SK-N-SH treated with all-trans-retinoic acid at 6 μM for 48 hours (cell line): ENCODE measurements around the gene PPIH.

Experiments used
- ATAC-seq: fragments of 200-7000 bp; cut with Tn5 transposase; 3 replicates; pipeline ENCODE4 v1.9.1; 2020; ENCODE audit warnings: mild to moderate bottlenecking, moderate library complexity
- CSDC2 ChIP-seq: fragments of 250-450 bp; sonication (Bioruptor Pico); IDR thresholded peaks from 2 replicates; pipeline ENCODE4 v1.5.0; 2020; ENCODE audit warnings: mild to moderate bottlenecking, moderate library complexity
- ESRRG ChIP-seq: fragments of 250-450 bp; sonication (Bioruptor Pico); IDR thresholded peaks from 2 replicates; pipeline ENCODE4 v1.6.1; 2021; ENCODE audit warnings: mild to moderate bottlenecking
- GLIS3 ChIP-seq: fragments of 250-450 bp; sonication (Bioruptor Pico); IDR thresholded peaks from 2 replicates; pipeline ENCODE4 v1.5.0; 2020; ENCODE audit warnings: mild to moderate bottlenecking, moderate library complexity
- OSR1 ChIP-seq: fragments of 250-450 bp; sonication (Bioruptor Pico); IDR thresholded peaks from 2 replicates; pipeline ENCODE4 v1.8.0; 2022; ENCODE audit warnings: moderate library complexity, mild to moderate bottlenecking, inconsistent platforms
- RARB ChIP-seq: fragments of 250-450 bp; sonication (Bioruptor Pico); IDR thresholded peaks from 2 replicates; pipeline ENCODE4 v1.8.0; 2021; ENCODE audit warnings: mild to moderate bottlenecking, moderate library complexity
- SNAI2 ChIP-seq: fragments of 250-450 bp; sonication (Bioruptor Pico); IDR thresholded peaks from 2 replicates; pipeline ENCODE4 v1.5.0; 2020; ENCODE audit warnings: mild to moderate bottlenecking, moderate library complexity
- ZFP3 ChIP-seq: fragments of 250-450 bp; sonication (Bioruptor Pico); IDR thresholded peaks from 2 replicates; pipeline ENCODE4 v1.5.0; 2020; ENCODE audit warnings: mild to moderate bottlenecking, moderate library complexity
- ZFP30 ChIP-seq: fragments of 450-650 bp; formaldehyde crosslinking; IDR thresholded peaks from 2 replicates; pipeline ENCODE4 v1.5.0; 2022; ENCODE audit warnings: mild to moderate bottlenecking, moderate library complexity
- ZNF565 ChIP-seq: fragments of 450-650 bp; formaldehyde crosslinking; conservative IDR thresholded peaks from 2 replicates; pipeline ENCODE4 v1.5.0; 2020; ENCODE audit warnings: low read depth, mild to moderate bottlenecking, moderate library complexity
- ZNF70 ChIP-seq: fragments of 450-650 bp; formaldehyde crosslinking; IDR thresholded peaks from 2 replicates; pipeline ENCODE4 v1.5.0; 2020; ENCODE audit warnings: mild to moderate bottlenecking, moderate library complexity
- ZNF8 ChIP-seq: fragments of 450-650 bp; formaldehyde crosslinking; IDR thresholded peaks from 2 replicates; pipeline ENCODE4 v1.5.0; 2020; ENCODE audit warnings: mild to moderate bottlenecking, moderate library complexity
- TF ChIP-seq, protein P1 (sequence below): fragments of 250-450 bp; sonication (Bioruptor Pico); IDR thresholded peaks from 2 replicates; pipeline ENCODE4 v1.5.1; 2020; ENCODE audit warnings: low read depth, mild to moderate bottlenecking, moderate library complexity
- TF ChIP-seq, protein P2 (sequence below): fragments of 250-450 bp; sonication (Bioruptor Pico); IDR thresholded peaks from 2 replicates; pipeline ENCODE4 v1.8.0; 2020; ENCODE audit warnings: mild to moderate bottlenecking, moderate library complexity, borderline replicate concordance
- TF ChIP-seq, protein P3 (sequence below): fragments of 250-450 bp; sonication (Bioruptor Pico); IDR thresholded peaks from 2 replicates; pipeline ENCODE4 v1.5.1; 2021; ENCODE audit warnings: mild to moderate bottlenecking, moderate library complexity
- TF ChIP-seq, protein P4 (sequence below): fragments of 250-450 bp; sonication (Bioruptor Pico); IDR thresholded peaks from 2 replicates; pipeline ENCODE4 v1.8.0; 2021; ENCODE audit warnings: low read depth, mild to moderate bottlenecking, moderate library complexity, borderline replicate concordance
- TF ChIP-seq, protein P5 (sequence below): fragments of 250-450 bp; sonication (Bioruptor Pico); IDR thresholded peaks from 2 replicates; pipeline ENCODE4 v1.5.0; 2020; ENCODE audit warnings: mild to moderate bottlenecking, moderate library complexity

Gene PPIH

DNA sequence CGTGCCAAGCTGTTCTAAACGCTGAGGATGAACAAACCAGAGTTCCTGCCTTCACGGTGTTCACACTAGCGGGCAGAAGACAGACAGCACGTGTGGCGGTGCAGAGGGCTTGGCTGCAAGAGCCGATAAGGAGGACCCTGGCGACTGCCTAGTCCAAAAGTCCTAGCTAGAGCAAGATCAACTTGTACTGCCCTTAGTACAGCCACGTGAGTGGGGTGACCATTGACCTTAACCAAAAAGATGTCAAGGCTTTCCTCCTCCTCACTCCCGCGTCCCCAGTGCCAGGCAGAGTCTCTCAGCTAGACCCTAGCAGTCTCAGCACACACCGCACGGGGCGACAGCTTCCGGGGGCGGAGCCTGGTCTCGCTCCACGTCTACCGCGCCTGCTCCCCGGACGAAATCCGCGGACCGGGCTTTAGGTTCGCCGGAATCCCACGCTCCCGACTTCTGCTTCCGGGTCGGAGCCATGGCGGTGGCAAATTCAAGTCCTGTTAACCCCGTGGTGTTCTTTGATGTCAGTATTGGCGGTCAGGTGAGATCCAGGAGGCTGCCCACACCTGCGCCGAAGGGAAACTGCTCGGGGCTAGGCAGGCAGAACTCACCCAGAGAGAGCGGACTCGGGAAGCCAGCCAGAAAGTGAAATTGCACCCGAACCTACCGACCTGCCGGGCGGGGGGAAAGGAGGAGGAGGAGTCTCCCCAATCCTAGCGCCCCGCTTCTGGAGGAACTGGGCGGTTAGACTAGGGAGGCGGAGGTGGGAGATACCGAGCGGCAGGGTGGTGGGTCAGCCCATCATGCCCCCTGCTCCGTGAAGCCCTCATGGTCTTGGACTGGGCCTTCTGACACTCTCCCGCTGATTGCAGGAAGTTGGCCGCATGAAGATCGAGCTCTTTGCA lies at the start of gene PPIH:
TSS of gene PPIH (plus strand) at position 443 of the 896 bp plus-strand sequence. CDS start at position 467, 24 bp downstream.
- ATAC-seq = peak; percentile 100

DNA sequence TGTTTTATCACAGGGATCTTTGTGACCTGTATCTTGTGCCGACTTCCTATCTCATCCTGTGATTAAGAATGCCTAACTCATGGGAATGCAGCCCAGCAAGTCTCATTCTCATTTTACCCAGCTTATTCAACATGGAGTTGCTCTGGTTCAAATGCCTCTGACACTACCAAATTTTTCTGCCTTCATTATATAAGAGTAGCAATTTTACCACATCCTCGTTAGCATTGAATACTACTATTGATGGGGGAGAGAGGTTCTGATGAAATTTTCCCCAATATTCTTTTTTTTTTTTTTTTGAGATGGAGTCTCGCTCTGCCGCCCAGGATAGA lies 44.5 kb upstream of the PPIH start:
- TF ChIP-seq ZNF70 (no peak), OSR1 (CRISPR knock-in tag) (no peak), ESRRG (no peak), GLIS3 (CRISPR knock-in tag) (no peak), ZFP30 (no peak), ZNF8 (CRISPR knock-in tag) (no peak), CSDC2 (CRISPR knock-in tag) (no peak), RARB (no peak)
- TF ChIP-seq, protein P1, sequence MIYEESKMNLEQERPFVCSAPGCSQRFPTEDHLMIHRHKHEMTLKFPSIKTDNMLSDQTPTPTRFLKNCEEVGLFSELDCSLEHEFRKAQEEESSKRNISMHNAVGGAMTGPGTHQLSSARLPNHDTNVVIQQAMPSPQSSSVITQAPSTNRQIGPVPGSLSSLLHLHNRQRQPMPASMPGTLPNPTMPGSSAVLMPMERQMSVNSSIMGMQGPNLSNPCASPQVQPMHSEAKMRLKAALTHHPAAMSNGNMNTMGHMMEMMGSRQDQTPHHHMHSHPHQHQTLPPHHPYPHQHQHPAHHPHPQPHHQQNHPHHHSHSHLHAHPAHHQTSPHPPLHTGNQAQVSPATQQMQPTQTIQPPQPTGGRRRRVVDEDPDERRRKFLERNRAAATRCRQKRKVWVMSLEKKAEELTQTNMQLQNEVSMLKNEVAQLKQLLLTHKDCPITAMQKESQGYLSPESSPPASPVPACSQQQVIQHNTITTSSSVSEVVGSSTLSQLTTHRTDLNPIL (CRISPR knock-in tag) = no peak
- TF ChIP-seq, protein P2, sequence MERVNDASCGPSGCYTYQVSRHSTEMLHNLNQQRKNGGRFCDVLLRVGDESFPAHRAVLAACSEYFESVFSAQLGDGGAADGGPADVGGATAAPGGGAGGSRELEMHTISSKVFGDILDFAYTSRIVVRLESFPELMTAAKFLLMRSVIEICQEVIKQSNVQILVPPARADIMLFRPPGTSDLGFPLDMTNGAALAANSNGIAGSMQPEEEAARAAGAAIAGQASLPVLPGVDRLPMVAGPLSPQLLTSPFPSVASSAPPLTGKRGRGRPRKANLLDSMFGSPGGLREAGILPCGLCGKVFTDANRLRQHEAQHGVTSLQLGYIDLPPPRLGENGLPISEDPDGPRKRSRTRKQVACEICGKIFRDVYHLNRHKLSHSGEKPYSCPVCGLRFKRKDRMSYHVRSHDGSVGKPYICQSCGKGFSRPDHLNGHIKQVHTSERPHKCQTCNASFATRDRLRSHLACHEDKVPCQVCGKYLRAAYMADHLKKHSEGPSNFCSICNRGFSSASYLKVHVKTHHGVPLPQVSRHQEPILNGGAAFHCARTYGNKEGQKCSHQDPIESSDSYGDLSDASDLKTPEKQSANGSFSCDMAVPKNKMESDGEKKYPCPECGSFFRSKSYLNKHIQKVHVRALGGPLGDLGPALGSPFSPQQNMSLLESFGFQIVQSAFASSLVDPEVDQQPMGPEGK (CRISPR knock-in tag) = no peak
- TF ChIP-seq, protein P3, sequence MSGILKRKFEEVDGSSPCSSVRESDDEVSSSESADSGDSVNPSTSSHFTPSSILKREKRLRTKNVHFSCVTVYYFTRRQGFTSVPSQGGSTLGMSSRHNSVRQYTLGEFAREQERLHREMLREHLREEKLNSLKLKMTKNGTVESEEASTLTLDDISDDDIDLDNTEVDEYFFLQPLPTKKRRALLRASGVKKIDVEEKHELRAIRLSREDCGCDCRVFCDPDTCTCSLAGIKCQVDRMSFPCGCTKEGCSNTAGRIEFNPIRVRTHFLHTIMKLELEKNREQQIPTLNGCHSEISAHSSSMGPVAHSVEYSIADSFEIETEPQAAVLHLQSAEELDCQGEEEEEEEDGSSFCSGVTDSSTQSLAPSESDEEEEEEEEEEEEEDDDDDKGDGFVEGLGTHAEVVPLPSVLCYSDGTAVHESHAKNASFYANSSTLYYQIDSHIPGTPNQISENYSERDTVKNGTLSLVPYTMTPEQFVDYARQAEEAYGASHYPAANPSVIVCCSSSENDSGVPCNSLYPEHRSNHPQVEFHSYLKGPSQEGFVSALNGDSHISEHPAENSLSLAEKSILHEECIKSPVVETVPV (CRISPR knock-in tag) = no peak
- TF ChIP-seq, protein P4, sequence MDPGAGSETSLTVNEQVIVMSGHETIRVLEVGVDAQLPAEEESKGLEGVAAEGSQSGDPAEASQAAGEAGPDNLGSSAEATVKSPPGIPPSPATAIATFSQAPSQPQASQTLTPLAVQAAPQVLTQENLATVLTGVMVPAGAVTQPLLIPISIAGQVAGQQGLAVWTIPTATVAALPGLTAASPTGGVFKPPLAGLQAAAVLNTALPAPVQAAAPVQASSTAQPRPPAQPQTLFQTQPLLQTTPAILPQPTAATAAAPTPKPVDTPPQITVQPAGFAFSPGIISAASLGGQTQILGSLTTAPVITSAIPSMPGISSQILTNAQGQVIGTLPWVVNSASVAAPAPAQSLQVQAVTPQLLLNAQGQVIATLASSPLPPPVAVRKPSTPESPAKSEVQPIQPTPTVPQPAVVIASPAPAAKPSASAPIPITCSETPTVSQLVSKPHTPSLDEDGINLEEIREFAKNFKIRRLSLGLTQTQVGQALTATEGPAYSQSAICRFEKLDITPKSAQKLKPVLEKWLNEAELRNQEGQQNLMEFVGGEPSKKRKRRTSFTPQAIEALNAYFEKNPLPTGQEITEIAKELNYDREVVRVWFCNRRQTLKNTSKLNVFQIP (CRISPR knock-in tag) = no peak
- TF ChIP-seq, protein P5, sequence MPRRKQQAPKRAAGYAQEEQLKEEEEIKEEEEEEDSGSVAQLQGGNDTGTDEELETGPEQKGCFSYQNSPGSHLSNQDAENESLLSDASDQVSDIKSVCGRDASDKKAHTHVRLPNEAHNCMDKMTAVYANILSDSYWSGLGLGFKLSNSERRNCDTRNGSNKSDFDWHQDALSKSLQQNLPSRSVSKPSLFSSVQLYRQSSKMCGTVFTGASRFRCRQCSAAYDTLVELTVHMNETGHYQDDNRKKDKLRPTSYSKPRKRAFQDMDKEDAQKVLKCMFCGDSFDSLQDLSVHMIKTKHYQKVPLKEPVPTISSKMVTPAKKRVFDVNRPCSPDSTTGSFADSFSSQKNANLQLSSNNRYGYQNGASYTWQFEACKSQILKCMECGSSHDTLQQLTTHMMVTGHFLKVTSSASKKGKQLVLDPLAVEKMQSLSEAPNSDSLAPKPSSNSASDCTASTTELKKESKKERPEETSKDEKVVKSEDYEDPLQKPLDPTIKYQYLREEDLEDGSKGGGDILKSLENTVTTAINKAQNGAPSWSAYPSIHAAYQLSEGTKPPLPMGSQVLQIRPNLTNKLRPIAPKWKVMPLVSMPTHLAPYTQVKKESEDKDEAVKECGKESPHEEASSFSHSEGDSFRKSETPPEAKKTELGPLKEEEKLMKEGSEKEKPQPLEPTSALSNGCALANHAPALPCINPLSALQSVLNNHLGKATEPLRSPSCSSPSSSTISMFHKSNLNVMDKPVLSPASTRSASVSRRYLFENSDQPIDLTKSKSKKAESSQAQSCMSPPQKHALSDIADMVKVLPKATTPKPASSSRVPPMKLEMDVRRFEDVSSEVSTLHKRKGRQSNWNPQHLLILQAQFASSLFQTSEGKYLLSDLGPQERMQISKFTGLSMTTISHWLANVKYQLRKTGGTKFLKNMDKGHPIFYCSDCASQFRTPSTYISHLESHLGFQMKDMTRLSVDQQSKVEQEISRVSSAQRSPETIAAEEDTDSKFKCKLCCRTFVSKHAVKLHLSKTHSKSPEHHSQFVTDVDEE (CRISPR knock-in tag) = no peak
- no peak for ATAC-seq

More for the DNA sequence above, at the start of gene PPIH:
- TF ChIP-seq SNAI2 = 0 out of 2 replicates have a peak, but pooled peaks have one; percentile 57
- TF ChIP-seq, protein P1 (CRISPR knock-in tag) = no peak

DNA sequence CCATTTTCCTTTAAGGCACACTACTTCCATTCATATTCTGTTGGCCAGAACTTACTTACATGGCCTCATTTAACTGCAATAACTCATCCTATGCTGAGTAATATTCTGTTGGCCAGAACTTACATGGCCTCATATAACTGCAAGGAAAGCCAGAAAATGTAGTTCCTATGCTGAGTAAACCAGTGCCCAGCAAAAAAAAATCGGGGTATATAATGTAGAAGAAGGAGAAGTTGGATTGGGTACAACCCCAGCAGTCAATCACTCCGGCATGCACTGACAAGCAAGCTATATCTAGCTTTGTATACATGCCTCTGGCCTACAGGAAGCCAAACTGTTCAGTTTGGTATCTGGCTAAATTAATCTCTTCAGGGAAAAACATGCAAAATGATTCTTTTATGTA lies 39.4 kb upstream of the PPIH start:
- ATAC-seq = no peak
- TF ChIP-seq, protein P5 (CRISPR knock-in tag) = no peak
- TF ChIP-seq ESRRG = no peak
- TF ChIP-seq ZNF70 = no peak
- no peak for TF ChIP-seq OSR1 (CRISPR knock-in tag)
- no peak for TF ChIP-seq ZFP30
- TF ChIP-seq ZNF8 (CRISPR knock-in tag) = no peak
- TF ChIP-seq RARB = no peak
- no peak for TF ChIP-seq CSDC2 (CRISPR knock-in tag)
- no peak for TF ChIP-seq ZNF565 (CRISPR knock-in tag)
- TF ChIP-seq ZFP3 (CRISPR knock-in tag) = no peak
